ENCODE measurements around the gene PARP12. TPM values are rescaled to one million over a fixed set of nuclear protein-coding genes. Genes with fewer than 3 reads are reported as not detected.

The PARP12 gene
- total and polyA plus RNA-seq, 9 of the 15 experiments (the other 6 are each of a cell fraction or from before 2014, with no cell fraction given), result 4.6 to 40.4 (median 23.5) TPM

Small RNAs within 50 kb of the gene (small RNA-seq; reads per million reads assigned to genes)
- not detected for gene RF00019

Other genes with a start within 250 kb of the PARP12 start
- gene TBXAS1, start 233.7 kb downstream of the PARP12 start, total RNA-seq (2014; rRNA removed), result 1.5 and 1.7 TPM in 2 replicates
- 1.3 and 2.5 TPM in 2 replicates for gene TBXAS1, start 233.7 kb downstream of the PARP12 start, total RNA-seq (2014; rRNA removed; fragmentation: Illumina TruSeq; extraction: Trizol)
- 2.6 and 2.9 TPM in 2 replicates for gene TBXAS1, start 233.7 kb downstream of the PARP12 start, total RNA-seq (2015; rRNA removed; fragmentation: Illumina TruSeq; extraction: Trizol)
- 1.9 and 2.7 TPM in 2 replicates for gene TBXAS1, start 233.7 kb downstream of the PARP12 start, total RNA-seq (2021)
- 6.8 and 8.3 TPM in 2 replicates for gene TBXAS1, start 233.7 kb downstream of the PARP12 start, polyA plus RNA-seq (2011; rRNA removed)
- gene TBXAS1, start 233.7 kb downstream of the PARP12 start, polyA plus RNA-seq (2014; fragmentation: Illumina TruSeq; extraction: Trizol), result 2.0 and 2.2 TPM in 2 replicates
- 1 to 10 TPM; 1.1 to 1.2 TPM for gene TBXAS1, start 233.7 kb downstream of the PARP12 start, polyA plus RNA-seq (2014; fragmentation: Nextera tagmentation; extraction: Ambion mirVana)
- 2.4 and 3.7 TPM in 2 replicates for gene TBXAS1, start 233.7 kb downstream of the PARP12 start, polyA plus RNA-seq (2014; rRNA removed)
- 7.4 and 8.4 TPM in 2 replicates for gene KDM7A, start 114.0 kb upstream of the PARP12 start, total RNA-seq (2014; rRNA removed)
- 7.0 and 8.2 TPM in 2 replicates for gene KDM7A, start 114.0 kb upstream of the PARP12 start, total RNA-seq (2014; rRNA removed; fragmentation: Illumina TruSeq; extraction: Trizol)
- 3.5 and 4.1 TPM in 2 replicates for gene KDM7A, start 114.0 kb upstream of the PARP12 start, total RNA-seq (2015; rRNA removed; fragmentation: Illumina TruSeq; extraction: Trizol)
- 7.6 and 7.8 TPM in 2 replicates for gene KDM7A, start 114.0 kb upstream of the PARP12 start, total RNA-seq (2021)
- 6.4 and 7.6 TPM in 2 replicates for gene KDM7A, start 114.0 kb upstream of the PARP12 start, polyA plus RNA-seq (2011; rRNA removed)
- gene KDM7A, start 114.0 kb upstream of the PARP12 start, polyA plus RNA-seq (2014; fragmentation: Illumina TruSeq; extraction: Trizol), result 8.3 and 10.3 TPM in 2 replicates
- 1 to 10 TPM in 1 of 2 experiments, under 1 TPM in 1; 0.90 to 1.3 TPM for gene KDM7A, start 114.0 kb upstream of the PARP12 start, polyA plus RNA-seq (2014; fragmentation: Nextera tagmentation; extraction: Ambion mirVana)
- 4.4 and 6.7 TPM in 2 replicates for gene KDM7A, start 114.0 kb upstream of the PARP12 start, polyA plus RNA-seq (2014; rRNA removed)

All from K562 (cell line).